Central memory CD4-positive, alpha-beta T cell (primary cell): ENCODE results near the gene CMTM8.

Experiments
- DNase-seq: peaks from one replicate; pipeline ENCODE4 v3.0.0; 2022

Gene CMTM8

DNA sequence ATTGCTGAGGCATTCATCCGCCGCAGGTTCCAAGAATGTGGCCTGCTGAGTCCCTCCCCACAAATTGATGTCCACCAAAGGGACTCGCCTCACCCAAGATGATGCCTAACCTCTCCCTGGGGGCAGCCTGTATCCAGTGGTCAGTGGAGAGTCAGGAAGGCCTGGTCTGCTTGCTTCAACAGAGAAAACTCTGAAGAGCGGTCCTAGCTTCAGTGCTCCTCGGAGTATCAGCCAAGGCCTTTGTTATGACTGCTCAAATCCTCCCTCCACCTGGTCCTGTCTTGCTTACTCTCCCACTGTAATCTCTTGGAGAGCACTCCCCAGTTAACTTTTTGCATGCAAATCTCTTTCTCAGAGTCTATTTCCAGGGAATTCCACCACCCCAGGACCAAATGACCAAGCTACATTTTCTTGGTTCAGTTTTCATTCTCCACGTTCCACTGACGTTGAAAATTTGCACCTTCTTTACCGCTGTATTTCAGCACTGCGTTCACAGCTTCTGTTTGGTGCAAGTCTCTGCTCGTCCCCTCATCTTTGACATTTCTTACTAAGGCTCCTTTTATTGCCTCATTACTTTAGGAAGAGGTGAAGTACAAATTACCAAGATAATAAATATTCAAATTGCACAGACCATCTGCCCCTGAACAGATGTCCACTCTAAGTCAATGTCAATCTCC is 175.5 kb downstream of the CMTM8 start:
- no peak for DNase-seq

DNA sequence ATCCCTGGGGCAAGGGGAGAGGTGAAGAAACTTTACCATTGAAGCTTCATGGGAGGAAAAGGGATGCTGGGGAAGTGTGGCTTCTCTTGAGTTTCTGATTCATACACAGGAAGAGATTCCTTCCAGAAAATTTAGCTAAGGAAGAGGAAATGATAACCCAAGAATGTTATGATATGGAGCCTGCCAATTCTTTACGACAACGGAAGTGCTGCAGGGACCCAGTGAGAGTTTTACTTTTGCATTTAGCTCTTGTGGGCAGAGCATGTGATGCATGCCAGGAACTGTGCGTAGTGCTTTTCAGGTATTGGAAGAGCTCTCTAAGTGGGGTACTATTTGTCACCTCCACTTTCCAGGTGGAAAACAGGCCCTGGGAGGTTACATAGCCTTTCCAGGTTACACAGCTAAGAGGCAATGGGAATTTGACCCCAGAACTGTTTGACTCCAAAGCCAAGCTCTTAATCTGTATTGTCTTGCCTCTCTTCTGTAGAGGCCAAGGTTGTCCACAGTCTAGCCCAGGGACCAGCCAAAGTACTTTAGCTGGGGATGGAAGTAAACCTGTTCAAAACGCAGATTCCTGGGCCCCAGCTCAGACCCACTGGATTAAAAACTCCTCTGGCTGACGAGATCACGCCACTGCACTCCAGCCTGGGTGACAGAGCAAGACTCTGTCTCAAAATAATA is 176.2 kb downstream of the CMTM8 start:
- peak; percentile 66 for DNase-seq

GRCh38 chr3:32419742-32420125 is 181.3 kb downstream of the CMTM8 start:
- DNase-seq = no peak
